ENCODE data around the gene TBCCD1. TPM values are rescaled to one million over a fixed set of nuclear protein-coding genes. Genes with fewer than 3 reads are reported as not detected.
"Not testable (repeated sequence)": the region's sequence is repeated elsewhere in the genome, so short reads cannot be mapped to it uniquely, and the experiment has no call there.

TBCCD1 gene
- total RNA-seq, 1 donor from 2014 or later: 10.6 TPM

DNA sequence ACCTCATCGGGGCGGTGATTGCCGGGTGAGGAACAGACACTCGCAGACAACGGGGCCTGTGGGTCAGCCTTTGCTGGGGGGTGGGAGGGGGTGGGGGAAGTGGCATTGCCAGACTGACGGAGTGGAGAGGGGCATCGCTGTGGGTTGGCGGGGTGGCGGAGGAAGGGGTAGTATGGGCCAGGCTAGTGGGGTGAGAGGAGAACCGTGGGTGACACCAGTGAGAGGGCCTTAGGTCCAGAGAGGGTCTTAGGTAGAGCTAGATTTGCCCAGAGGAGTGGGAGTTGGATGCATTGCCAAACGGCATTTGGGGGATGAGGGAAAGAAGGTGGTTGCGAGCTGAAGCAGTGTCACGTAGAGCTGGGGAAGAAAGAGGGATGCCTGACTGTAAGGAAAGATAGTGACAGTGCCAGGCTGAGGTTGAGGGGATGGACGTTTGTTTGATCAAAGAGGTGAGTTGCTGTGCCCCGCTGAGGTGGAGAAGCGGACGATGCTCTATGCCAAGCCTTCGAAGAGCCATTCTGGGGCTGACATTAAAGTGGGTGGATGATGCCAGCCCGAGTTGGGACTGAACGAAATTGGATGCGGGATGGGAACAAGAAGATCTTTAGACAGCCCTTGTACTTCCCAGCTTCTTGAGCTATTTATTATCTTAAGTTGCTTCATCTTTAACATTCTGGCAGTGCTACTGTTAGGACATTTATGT lies 4.0 kb upstream of the TBCCD1 start:
- intact Hi-C loops (cut with DNase I): no loop called here
- no peak for TF ChIP-seq POLR2A (IDR thresholded peaks at IDR 0.05)
- TF ChIP-seq POLR2AphosphoS5 (IDR thresholded peaks at IDR 0.05; ENCODE audit: insufficient read depth in 1 of 2, low read depth in 1 of 2): no peak
- TF ChIP-seq, protein P1, sequence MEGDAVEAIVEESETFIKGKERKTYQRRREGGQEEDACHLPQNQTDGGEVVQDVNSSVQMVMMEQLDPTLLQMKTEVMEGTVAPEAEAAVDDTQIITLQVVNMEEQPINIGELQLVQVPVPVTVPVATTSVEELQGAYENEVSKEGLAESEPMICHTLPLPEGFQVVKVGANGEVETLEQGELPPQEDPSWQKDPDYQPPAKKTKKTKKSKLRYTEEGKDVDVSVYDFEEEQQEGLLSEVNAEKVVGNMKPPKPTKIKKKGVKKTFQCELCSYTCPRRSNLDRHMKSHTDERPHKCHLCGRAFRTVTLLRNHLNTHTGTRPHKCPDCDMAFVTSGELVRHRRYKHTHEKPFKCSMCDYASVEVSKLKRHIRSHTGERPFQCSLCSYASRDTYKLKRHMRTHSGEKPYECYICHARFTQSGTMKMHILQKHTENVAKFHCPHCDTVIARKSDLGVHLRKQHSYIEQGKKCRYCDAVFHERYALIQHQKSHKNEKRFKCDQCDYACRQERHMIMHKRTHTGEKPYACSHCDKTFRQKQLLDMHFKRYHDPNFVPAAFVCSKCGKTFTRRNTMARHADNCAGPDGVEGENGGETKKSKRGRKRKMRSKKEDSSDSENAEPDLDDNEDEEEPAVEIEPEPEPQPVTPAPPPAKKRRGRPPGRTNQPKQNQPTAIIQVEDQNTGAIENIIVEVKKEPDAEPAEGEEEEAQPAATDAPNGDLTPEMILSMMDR (IDR thresholded peaks at IDR 0.05): no peak
- peak in 1 of 2 donors; percentile 89 for DNase-seq (ENCODE audit: extremely low spot score in 2 of 2)
- Histone ChIP-seq H3K27me3 (no peaks in the 10 kb centered on the region), H3K27ac (peak overlapping the region; percentile 81), H3K36me3 (peaks cover 0 to 37% of the 10 kb centered on the region in 2 donors), H3K4me3 (peak overlapping the region; percentile 82 to 83), H3K4me1 (peaks cover 36% of the 10 kb centered on the region), H3K9me3 (no peaks in the 10 kb centered on the region)

DNA sequence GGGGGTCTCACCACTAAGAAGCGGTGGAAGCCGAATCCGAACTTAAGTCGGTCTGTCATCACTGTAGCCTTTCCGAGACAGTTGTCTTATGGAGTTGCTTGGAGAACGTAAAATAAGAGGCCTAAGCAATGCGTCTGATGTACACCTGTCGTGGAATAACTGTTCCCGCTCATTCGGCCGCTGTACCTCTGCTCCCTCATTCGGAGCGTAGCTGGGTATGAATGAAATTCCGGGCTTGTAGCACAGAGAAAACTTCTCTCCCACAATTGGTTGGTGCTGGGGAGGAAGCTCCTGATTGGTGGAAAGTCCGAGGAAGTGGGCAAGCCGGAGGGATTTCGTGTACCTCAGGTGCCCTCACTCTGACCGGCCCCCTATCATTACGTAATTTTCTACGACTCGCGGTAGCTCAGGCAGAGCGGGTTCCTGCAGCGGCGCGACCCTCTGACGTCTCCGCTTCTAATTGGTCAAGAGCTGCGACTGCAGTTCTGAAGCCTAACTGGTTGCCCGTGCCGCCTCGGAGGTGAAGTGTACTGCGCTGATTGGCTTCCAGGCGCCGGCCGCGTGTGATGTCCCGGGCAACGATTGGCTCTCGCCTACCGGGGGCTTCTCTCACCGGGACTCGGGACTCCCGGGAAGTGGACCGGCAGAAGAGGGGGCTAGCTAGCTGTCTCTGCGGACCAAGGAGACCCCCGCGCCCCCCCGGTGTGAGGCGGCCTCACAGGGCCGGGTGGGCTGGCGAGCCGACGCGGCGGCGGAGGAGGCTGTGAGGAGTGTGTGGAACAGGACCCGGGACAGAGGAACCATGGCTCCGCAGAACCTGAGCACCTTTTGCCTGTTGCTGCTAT lies 3.2 kb upstream of the TBCCD1 start, which contains the start of gene DNAJB11:
Gene DNAJB11 (plus strand): TSS at position 625 of the 845 bp plus-strand sequence. CDS start 178 bp downstream, at position 803.
- intact Hi-C loops (cut with DNase I): no loop called here

DNA sequence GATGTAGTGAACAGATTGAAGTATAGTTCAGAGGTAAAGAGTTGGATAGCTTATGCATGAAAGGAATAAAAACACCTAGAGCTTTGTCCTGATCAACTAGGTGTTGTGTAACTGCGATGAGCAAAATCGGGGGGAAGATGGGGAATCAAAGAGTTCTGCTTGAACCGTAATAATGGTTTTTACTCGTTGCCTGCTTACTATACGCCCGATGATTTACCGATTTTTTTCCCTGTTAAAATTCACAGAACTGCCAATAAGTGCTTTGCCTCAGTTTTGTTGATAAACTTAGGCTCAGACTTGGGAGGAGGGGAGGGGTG lies 2.6 kb upstream of the TBCCD1 start:
- no peaks in the 10 kb centered on the region for H3K9me3 ChIP-seq
- H3K36me3 ChIP-seq: peaks cover 0 to 24% of the 10 kb centered on the region in 2 donors
- TF ChIP-seq POLR2A (IDR thresholded peaks at IDR 0.05) (no peak), POLR2AphosphoS5 (IDR thresholded peaks at IDR 0.05; ENCODE audit: insufficient read depth in 1 of 2, low read depth in 1 of 2) (no peak)
- TF ChIP-seq, protein P1 (IDR thresholded peaks at IDR 0.05): no peak
- no peaks in the 10 kb centered on the region for H3K27me3 ChIP-seq
- peak overlapping the region; percentile 82 to 83 for H3K4me3 ChIP-seq
- H3K4me1 ChIP-seq: peaks cover 46% of the 10 kb centered on the region
- intact Hi-C loops (cut with DNase I): loop anchor here (10.0 kb wide), 1 partner anchor 465 kb away; the partner anchor contains the start of gene ETV5
- H3K27ac ChIP-seq: peak overlapping the region; percentile 81
- no peak for DNase-seq (ENCODE audit: extremely low spot score in 2 of 2)

More for the DNA sequence above, 3.2 kb upstream of the TBCCD1 start, which contains the start of gene DNAJB11:
- Histone ChIP-seq H3K4me1 (peaks cover 43% of the 10 kb centered on the region), H3K9me3 (no peaks in the 10 kb centered on the region), H3K4me3 (peak within 1 kb of the TSS; percentile 82 to 83), H3K27ac (peak within 1 kb of the TSS; percentile 81), H3K36me3 (peaks cover 0 to 29% of the 10 kb centered on the region in 2 donors), H3K27me3 (no peaks in the 10 kb centered on the region)
- peak in 1 of 2 donors; percentile 50 for TF ChIP-seq POLR2A (IDR thresholded peaks at IDR 0.05)
- TF ChIP-seq, protein P1 (IDR thresholded peaks at IDR 0.05): no peak
- TF ChIP-seq POLR2AphosphoS5 (IDR thresholded peaks at IDR 0.05; ENCODE audit: insufficient read depth in 1 of 2, low read depth in 1 of 2): peak; percentile 89 to 98
- DNase-seq (ENCODE audit: extremely low spot score in 2 of 2): peak; percentile 99 to 100

DNA sequence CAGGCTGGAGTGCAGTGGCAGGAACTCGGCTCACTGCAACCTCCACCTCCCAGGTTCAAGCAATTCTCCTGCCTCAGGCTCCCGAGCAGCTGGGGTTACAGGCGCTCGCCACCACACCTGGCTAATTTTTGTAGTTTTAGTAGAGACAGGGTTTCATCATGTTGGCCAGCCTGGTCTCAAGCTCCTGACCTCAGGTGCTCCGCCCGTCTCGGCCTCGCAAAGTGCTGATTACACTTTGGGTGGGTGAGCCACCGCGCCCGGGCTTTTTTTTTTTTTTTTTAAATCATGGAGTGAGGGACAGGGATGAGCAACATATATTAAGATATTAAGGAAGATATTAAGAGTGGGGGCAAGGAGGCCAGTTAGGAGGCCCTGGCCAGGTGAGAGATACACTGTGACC lies 2.2 kb upstream of the TBCCD1 start:
- intact Hi-C loops (cut with DNase I): loop anchor here (10.0 kb wide), 1 partner anchor 465 kb away; the partner anchor contains the start of gene ETV5

DNA sequence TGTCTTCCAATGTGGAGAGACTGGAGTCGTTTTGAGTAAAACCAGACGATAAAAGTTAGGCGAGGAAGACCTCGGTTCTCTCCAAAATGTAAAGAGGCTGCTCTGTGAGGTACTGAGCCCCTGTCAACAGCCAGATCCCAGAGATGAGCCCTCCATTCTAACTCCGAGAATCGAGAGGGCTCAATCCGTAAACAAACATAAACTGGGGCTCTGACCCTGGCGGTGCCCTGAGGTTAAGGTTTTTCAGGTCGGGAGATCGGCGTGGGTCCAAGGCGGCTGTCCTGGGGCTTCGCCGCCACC lies 417 bp downstream of the TBCCD1 start:
- Histone ChIP-seq H3K4me1 (peaks cover 68% of the 10 kb centered on the region), H3K27ac (peak overlapping the region; percentile 77), H3K9me3 (no peaks in the 10 kb centered on the region), H3K27me3 (no peaks in the 10 kb centered on the region), H3K4me3 (peak overlapping the region; percentile 66 to 80), H3K36me3 (no peaks in the 10 kb centered on the region)
- intact Hi-C loops (cut with DNase I): loop anchor here (10.0 kb wide), 1 partner anchor 462 kb away; the partner anchor contains the start of gene ETV5
- DNase-seq (ENCODE audit: extremely low spot score in 2 of 2): no peak
- no peak for TF ChIP-seq POLR2A (IDR thresholded peaks at IDR 0.05)
- TF ChIP-seq, protein P1 (IDR thresholded peaks at IDR 0.05): no peak
- no peak for TF ChIP-seq POLR2AphosphoS5 (IDR thresholded peaks at IDR 0.05; ENCODE audit: insufficient read depth in 1 of 2, low read depth in 1 of 2)

More for the DNA sequence above, 2.2 kb upstream of the TBCCD1 start:
- not testable (repeated sequence) for DNase-seq (ENCODE audit: extremely low spot score in 2 of 2); H3K27me3 ChIP-seq; H3K4me3 ChIP-seq; H3K9me3 ChIP-seq; H3K27ac ChIP-seq
- H3K4me1 ChIP-seq: peaks cover 46% of the 10 kb centered on the region
- peaks cover 0 to 22% of the 10 kb centered on the region in 2 donors for H3K36me3 ChIP-seq
